Testis (tissue), 3 donors: ENCODE measurements around the gene IL4I1. TPM values are rescaled to one million over a fixed set of nuclear protein-coding genes. Genes with fewer than 3 reads are reported as not detected.

ENCODE experiments used
- DNase-seq: peaks from one replicate; pipeline ENCODE4 v3.0.0-alpha.2; 2019
- H3K27ac ChIP-seq, 2 donors: fragments of 200-600 bp; sonication (generic); one replicate each; pipeline ENCODE4 v1.5.1; 2019
- H3K27me3 ChIP-seq: fragments of 200-600 bp; sonication (generic); one replicate; pipeline ENCODE4 v1.5.1; 2019
- H3K36me3 ChIP-seq: fragments of 200-600 bp; sonication (generic); one replicate; pipeline ENCODE4 v1.5.1; 2017; ENCODE audit warnings: low read depth; ENCODE audit errors: missing control alignments
- H3K4me1 ChIP-seq: fragments of 200-600 bp; sonication (generic); one replicate; pipeline ENCODE4 v1.5.1; 2019
- H3K4me3 ChIP-seq, 2 donors: fragments of 200-600 bp; sonication (generic); one replicate each; pipeline ENCODE4 v1.5.1; 2017 to 2019
- H3K9me3 ChIP-seq: fragments of 200-600 bp; sonication (generic); one replicate; pipeline ENCODE4 v1.5.1; 2017
- POLR2A ChIP-seq: fragments of 450-650 bp; IDR thresholded peaks from one replicate; pipeline ENCODE4 v1.6.1; 2017; ENCODE audit warnings: antibody characterized with exemption, mild to moderate bottlenecking, moderate library complexity
- WGBS, 2 donors: methylation state at CpG; one replicate each; pipeline ENCODE4 v1.1.5; 2018; 5-methylcytosine and 5-hydroxymethylcytosine counted together
- intact Hi-C: fragments of 100-400 bp; cut with DNase I; formaldehyde crosslinking; loops from one replicate; pipeline ENCODE4 v1.15.1; 2023; ENCODE audit warnings: low total_unique reads
- polyA plus RNA-seq: library from polyadenylated mRNA; stranded (reverse); fragments of 350-450 nt; fragmentation: Illumina TruSeq; extraction: RNeasy Lipid Tissue Mini Kit (QIAGEN cat#74804); gene quantifications from one replicate; pipeline ENCODE4 v1.2.3, GENCODE V29; 2014; ENCODE audit warnings: low read depth, low replicate concordance; ENCODE audit not compliant: insufficient read depth
- total RNA-seq, 2 donors: library from RNA; depleted of rRNA; stranded (reverse); fragments of >200 nt; gene quantifications; one replicate each; pipeline ENCODE4 v1.2.3, GENCODE V29; 2016
- TF ChIP-seq, protein P1 (sequence below), 3 experiments: fragments of 450-650 bp in 2 of 3; fragments of 200-600 bp in 1 of 3; sonication (generic) in 1 of 3; IDR thresholded peaks; one replicate each; pipeline ENCODE4 v1.5.1; 2016 to 2019; ENCODE audit warnings: antibody characterized with exemption in 3 of 3, mild to moderate bottlenecking in 2 of 3, moderate library complexity in 1 of 3

Gene IL4I1
- total and polyA plus RNA-seq, 3 donors from 2014 or later = 17.1 to 61.9 (median 20.4) TPM

DNA sequence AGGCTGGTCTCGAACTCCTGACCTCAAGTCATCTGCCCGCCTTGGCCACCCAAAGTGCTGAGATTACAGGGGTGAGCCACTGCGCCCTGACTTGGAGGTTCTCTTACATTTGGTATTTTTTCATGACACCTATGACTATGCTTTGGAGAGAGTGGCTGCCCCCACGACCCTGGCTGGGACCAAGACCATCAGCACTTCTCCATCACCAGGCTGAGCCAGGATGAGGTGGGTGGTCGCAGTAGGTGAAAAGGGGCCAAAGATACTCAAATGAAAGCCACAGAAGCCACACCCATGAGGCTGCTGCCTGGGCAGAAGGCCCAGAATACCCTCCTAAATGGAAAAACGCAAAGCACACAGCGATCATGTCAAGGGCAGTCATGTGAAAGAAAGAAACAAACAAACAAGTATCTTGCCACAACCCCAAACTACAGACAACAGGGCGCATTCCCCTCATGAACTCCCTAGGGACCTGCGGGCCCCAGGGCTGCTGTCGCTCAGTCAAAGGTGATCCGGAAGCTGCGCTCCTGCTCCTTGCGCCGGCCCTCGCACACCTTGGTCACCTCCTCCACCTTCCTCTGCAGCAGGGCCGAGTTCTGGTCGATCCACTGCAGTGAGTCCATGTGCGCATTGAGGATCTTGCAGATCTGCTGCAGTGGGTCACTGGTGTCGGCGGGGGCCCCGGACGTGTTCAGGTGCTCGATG, 11.2 kb upstream of the IL4I1 start:
- Histone ChIP-seq H3K4me1 (peaks cover 21% of the 10 kb centered on the region), H3K9me3 (no peaks in the 10 kb centered on the region), H3K27me3 (no peaks in the 10 kb centered on the region), H3K4me3 (no peak overlapping the region), H3K27ac (no peak overlapping the region), H3K36me3 (no peaks in the 10 kb centered on the region)
- intact Hi-C loops = no loop called here
- DNase-seq = no peak
- no peak for TF ChIP-seq POLR2A
- TF ChIP-seq, protein P1, sequence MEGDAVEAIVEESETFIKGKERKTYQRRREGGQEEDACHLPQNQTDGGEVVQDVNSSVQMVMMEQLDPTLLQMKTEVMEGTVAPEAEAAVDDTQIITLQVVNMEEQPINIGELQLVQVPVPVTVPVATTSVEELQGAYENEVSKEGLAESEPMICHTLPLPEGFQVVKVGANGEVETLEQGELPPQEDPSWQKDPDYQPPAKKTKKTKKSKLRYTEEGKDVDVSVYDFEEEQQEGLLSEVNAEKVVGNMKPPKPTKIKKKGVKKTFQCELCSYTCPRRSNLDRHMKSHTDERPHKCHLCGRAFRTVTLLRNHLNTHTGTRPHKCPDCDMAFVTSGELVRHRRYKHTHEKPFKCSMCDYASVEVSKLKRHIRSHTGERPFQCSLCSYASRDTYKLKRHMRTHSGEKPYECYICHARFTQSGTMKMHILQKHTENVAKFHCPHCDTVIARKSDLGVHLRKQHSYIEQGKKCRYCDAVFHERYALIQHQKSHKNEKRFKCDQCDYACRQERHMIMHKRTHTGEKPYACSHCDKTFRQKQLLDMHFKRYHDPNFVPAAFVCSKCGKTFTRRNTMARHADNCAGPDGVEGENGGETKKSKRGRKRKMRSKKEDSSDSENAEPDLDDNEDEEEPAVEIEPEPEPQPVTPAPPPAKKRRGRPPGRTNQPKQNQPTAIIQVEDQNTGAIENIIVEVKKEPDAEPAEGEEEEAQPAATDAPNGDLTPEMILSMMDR (IDR thresholded peaks at IDR 0.05) = no peak
- 80 to 88% methylated on average over 11 to 23 of the region's 23 CpGs for WGBS, 2 donors

DNA sequence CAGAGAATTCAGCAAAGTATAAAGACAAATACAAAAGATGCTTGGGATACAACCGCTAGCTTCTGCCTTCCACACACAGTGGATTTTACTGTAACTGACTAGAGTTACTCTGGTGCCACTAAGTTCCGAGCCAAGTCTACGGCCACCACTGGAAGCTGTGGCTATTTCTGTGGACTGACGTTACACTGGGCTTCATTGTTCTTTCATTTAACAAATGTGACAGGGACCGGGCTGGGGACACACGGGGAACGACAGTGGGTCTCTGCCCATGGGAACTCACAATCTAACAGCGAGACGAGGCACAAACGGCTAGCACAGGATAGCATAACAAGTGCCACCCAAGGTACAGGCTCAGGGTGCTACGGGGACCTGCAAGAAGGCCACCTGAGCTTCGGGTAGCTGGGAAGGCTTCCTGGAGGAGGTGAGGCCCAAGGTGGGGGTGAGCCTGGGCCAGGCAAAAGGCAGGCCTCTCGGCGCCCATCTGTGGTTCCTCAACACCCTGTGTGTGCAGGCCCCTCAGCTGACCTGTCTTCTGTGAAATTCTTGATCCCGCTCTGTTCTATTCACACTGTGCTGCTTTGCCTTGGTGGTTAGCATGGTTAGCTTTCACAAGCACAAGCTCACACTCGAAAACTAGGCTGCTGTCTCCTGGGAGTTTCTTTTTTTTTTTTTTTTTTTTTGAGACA, 10.3 kb upstream of the IL4I1 start:
- H3K4me1 ChIP-seq = peaks cover 14% of the 10 kb centered on the region
- no peak overlapping the region for H3K27ac ChIP-seq
- H3K4me3 ChIP-seq = no peak overlapping the region
- intact Hi-C loops = no loop called here
- WGBS, 2 donors = 89 to 94% methylated on average over 14 to 15 of the region's 16 CpGs
- DNase-seq = no peak
- no peaks in the 10 kb centered on the region for H3K9me3 ChIP-seq
- no peak for TF ChIP-seq POLR2A
- TF ChIP-seq, protein P1 (IDR thresholded peaks at IDR 0.05) = no peak
- H3K36me3 ChIP-seq = no peaks in the 10 kb centered on the region
- no peaks in the 10 kb centered on the region for H3K27me3 ChIP-seq

DNA sequence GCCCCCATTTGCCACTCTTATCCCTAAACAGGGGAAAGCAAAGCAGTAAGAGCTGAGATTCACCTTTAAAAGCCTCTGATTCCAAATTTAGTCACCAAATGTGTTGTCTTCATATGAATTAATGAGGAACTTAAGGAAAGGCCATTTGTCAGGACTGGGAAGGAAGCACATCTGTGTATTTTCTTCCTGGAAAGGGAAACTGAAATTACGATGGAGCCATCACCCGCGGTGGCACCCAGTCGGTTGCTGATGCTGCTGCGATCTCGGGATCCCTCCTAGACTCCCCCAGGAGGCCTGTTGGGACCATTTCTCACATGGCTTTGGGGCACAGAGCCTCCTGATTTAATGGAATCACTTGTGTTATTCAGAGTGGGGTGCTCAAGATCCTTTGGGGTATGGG, 7.4 kb upstream of the IL4I1 start:
- H3K4me3 ChIP-seq = no peak overlapping the region
- TF ChIP-seq, protein P1 (IDR thresholded peaks at IDR 0.05) = no peak
- no peak for TF ChIP-seq POLR2A
- 63 to 85% methylated on average over 6 of the region's 6 CpGs for WGBS, 2 donors
- DNase-seq = no peak
- no peaks in the 10 kb centered on the region for H3K36me3 ChIP-seq
- no peaks in the 10 kb centered on the region for H3K9me3 ChIP-seq
- no peaks in the 10 kb centered on the region for H3K4me1 ChIP-seq
- H3K27me3 ChIP-seq = no peaks in the 10 kb centered on the region
- intact Hi-C loops = no loop called here
- no peak overlapping the region for H3K27ac ChIP-seq

DNA sequence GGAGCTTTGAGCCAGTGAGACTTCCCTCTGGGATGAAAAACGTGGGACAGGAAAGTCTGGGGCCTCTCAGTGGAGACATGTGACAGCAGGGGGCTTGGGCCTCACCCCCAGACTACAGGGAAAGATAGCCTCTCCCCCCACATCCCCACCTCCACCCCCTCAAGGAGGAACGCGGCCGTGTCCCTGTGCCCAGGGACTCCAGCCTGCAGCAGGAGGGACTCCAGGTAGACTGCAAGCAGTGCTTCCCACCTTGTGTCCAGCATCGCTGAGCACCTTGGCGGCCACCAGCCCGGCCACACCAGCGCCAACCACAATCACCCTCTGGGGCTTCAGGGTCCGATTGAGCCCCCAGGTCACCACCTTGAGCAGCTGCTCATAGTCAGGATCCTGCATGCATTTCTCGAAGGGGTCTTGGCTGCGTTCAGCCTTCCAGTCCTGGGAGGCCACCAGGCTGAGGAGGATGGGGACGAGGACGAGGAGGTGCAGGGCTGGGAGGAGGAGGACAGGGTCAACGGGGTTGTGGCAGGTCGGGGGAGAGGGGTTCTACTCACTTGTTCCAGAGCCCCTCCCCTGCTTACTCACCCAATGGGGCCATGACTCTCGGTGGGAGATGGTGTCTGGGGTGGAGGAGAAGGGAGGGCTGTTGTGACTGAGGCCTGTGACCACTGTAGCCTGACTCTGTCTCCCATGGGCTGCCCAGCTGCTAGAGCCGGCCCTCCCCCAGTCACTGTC, 955 bp downstream of the IL4I1 start:
- intact Hi-C loops = no loop called here
- no peaks in the 10 kb centered on the region for H3K4me1 ChIP-seq
- TF ChIP-seq, protein P1 (IDR thresholded peaks at IDR 0.05) = no peak
- TF ChIP-seq POLR2A = no peak
- no peak overlapping the region for H3K4me3 ChIP-seq
- DNase-seq = no peak
- no peaks in the 10 kb centered on the region for H3K27me3 ChIP-seq
- H3K9me3 ChIP-seq = no peaks in the 10 kb centered on the region
- H3K27ac ChIP-seq = no peak overlapping the region
- H3K36me3 ChIP-seq = no peaks in the 10 kb centered on the region
- WGBS, 2 donors = 78 to 87% methylated on average over 15 of the region's 17 CpGs
